Neuron (in vitro differentiated cells): ENCODE results near the gene CETP.

Experiments used
- H2AFZ ChIP-seq: one replicate; pipeline ENCODE4 v1.6.1; 2013; ENCODE audit warnings: low read depth, mild to moderate bottlenecking, inconsistent platforms, low read length, moderate library complexity
- H3K27me3 ChIP-seq: one replicate; pipeline ENCODE4 v1.6.1; 2013; ENCODE audit warnings: low read length; ENCODE audit not compliant: insufficient read depth
- H3K36me3 ChIP-seq: one replicate; pipeline ENCODE4 v1.6.1; 2013; ENCODE audit warnings: low read length; ENCODE audit not compliant: insufficient read depth
- H3K4me1 ChIP-seq: one replicate; pipeline ENCODE4 v1.6.1; 2013; ENCODE audit warnings: low read length; ENCODE audit not compliant: insufficient read depth
- H3K4me3 ChIP-seq: 2 replicates; pipeline ENCODE4 v1.5.1; 2013; ENCODE audit warnings: mild to moderate bottlenecking, low read length, moderate library complexity
- H3K9me3 ChIP-seq: one replicate; pipeline ENCODE4 v1.6.1; 2013; ENCODE audit warnings: low read length

The CETP gene, protein sequence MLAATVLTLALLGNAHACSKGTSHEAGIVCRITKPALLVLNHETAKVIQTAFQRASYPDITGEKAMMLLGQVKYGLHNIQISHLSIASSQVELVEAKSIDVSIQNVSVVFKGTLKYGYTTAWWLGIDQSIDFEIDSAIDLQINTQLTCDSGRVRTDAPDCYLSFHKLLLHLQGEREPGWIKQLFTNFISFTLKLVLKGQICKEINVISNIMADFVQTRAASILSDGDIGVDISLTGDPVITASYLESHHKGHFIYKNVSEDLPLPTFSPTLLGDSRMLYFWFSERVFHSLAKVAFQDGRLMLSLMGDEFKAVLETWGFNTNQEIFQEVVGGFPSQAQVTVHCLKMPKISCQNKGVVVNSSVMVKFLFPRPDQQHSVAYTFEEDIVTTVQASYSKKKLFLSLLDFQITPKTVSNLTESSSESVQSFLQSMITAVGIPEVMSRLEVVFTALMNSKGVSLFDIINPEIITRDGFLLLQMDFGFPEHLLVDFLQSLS

DNA sequence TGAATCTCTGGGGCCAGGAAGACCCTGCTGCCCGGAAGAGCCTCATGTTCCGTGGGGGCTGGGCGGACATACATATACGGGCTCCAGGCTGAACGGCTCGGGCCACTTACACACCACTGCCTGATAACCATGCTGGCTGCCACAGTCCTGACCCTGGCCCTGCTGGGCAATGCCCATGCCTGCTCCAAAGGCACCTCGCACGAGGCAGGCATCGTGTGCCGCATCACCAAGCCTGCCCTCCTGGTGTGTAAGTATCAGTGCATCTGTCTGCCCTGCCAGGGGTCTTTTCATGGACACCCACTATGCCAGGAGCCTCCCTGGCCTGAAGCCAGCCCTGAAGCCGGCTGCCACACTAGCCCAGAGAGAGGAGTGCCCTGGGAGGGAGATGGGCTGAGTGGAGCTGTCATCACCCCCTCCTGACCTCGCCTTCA is at the start of gene CETP:
Gene CETP (plus strand): TSS at position 100 of the 431 bp plus-strand sequence. CDS start 30 bp downstream, at position 130.
- Histone ChIP-seq H2AFZ (no peak within 1 kb of the TSS), H3K4me3 (no peak within 1 kb of the TSS), H3K27me3 (peaks cover 2% of the 10 kb centered on the region), H3K36me3 (no peaks in the 10 kb centered on the region), H3K4me1 (no peaks in the 10 kb centered on the region), H3K9me3 (no peaks in the 10 kb centered on the region)

DNA sequence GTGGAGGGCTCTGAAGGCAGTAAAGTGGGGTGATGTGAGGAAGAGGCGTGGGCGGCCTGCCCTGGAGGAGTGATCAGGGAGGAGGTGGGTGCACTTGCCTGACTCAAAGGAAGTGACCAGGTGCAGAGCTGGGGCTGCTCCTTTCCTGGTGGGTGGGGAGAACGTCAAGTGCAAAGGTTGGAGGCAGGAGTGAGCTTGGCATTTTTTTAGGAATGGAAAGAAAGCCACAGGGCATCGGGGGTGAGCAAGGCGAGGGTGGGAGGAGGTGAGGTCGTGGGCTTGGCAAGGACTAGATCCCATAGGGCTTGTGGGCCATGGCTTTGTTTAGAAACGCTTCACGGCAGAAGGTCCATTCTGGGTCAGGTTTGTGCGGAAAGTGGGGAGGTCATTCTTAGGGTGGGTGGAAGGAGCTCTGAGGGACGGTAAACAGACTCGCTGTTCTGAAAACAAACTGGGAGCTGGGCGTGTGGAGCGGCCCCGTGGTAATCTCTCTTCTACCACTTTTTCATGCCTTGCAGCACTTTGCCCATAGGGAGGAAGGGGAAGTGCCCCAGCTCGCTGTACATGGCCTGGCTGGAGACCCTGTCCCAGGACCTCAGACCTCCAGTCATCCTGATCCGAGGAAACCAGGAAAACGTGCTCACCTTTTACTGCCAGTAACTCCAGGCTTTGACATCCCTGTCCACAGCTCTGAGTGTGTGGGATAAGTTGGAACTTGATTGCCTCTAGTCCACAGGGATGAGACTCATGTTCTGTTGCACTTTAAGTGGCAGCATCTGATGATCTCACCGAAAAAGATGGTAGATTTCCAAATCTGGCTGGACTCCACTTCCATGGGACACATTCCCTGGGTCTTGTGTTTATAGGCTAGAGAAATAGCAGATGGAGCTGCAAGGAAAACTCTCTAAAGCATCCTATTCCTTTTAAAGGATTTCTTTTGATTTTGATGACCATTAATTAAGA is 48.7 kb upstream of the CETP start:
- no peaks in the 10 kb centered on the region for H3K9me3 ChIP-seq
- no peaks in the 10 kb centered on the region for H3K36me3 ChIP-seq
- no peak overlapping the region for H2AFZ ChIP-seq
- H3K4me3 ChIP-seq, result no peak overlapping the region
- no peaks in the 10 kb centered on the region for H3K27me3 ChIP-seq
- H3K4me1 ChIP-seq, result peaks cover 25% of the 10 kb centered on the region

DNA sequence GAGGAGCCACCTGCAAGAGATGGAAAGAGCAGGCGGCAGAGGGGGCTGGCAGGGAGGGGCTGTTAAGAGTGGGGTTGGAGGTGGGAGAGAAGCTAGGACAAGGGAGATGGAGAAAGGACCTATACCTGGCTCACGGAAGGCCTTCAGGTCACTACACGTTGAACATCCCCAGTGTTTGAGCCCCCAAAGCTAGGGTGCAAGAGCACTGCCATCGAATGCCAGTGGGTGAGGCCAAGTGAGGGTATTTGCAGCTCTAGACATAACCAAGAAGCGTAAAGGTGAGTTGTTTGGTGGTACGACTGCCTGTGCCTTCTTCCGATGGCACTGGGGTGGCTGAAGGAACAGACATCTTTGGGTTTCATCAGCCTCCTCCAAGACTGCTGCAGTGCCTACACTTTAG is 46.9 kb upstream of the CETP start:
- Histone ChIP-seq H3K4me1 (peaks cover 25% of the 10 kb centered on the region), H3K4me3 (no peak overlapping the region), H3K9me3 (no peaks in the 10 kb centered on the region), H2AFZ (no peak overlapping the region), H3K27me3 (peaks cover 7% of the 10 kb centered on the region), H3K36me3 (no peaks in the 10 kb centered on the region)

DNA sequence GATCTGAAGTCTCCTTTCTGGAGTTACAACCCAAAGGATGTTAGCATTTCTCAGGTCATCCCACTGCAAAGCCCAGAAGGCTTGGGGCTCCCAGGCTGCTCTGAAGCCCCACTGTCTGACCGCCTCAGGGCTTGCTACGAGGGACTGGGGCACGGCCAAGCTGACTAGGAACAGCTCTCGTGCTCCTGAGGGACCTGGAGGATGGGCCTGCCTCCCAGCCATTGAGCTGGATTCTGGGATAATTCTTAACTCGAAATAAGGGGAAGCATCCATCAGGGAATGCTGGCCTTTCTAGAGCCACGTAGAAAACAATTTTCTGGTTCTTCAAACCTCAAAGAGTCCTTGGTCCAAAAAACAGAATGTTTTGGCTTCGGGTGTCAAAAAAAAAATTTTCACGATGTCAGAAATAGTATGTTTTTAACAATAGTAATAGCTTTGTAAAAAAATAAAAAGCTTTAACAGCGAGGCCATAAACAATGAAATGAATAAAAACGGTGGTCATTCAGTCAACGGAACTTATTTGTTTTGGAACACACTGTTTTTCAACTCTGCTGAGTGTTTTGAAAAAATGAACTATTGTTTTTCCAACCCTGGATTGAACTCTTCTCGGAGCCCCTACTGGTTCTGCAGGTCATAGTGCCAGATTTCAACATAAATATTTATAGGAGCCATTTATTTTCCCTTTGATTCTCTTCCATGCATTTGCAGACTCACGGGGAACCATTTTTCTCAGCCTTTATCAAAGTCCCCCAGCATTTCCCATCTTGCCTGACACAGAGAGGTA is 46.2 kb upstream of the CETP start:
- no peak overlapping the region for H3K4me3 ChIP-seq
- H2AFZ ChIP-seq, result no peak overlapping the region
- no peaks in the 10 kb centered on the region for H3K9me3 ChIP-seq
- peaks cover 25% of the 10 kb centered on the region for H3K4me1 ChIP-seq
- no peaks in the 10 kb centered on the region for H3K36me3 ChIP-seq
- H3K27me3 ChIP-seq, result peaks cover 7% of the 10 kb centered on the region

DNA sequence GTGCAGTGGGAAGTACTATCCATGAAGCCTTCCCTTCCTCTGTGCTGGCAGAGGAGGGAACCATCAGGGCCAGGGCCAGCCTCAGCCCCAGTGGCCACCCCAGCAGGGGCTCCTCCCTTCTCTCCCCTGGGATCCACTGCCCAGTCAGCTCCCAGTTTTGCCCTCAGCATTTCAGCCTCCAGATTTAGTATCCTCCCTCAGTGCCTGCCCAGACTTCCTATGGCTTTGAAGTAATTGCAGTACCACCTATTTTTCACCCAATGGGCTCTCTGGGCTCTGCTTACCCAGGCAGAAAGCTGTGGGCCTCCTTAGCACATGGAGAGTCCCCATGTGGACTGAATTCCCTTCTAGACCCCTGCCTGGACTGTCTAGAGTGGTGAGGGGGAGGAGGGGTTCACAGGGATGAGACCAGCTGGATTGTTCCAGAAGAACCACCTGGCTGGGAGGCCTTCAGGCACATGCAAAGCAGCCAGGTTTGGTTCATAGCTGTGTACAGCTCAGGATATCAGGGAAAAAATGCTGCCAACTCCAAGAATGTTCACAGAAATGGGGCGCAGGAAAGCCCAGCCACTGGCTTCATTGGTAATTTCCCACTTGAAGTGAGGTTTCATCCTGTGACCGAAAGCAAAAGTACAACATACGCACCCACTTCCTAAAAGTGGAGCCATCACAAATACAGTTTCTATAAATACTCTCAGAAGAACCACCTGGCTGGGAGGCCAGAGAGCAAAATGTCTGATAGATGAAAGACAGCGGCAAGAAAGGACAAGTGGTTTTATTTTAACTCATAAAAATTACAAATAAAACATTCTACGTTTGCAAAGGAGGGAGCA is 45.0 kb upstream of the CETP start:
- H3K4me3 ChIP-seq, result no peak overlapping the region
- H2AFZ ChIP-seq, result no peak overlapping the region
- peaks cover 12% of the 10 kb centered on the region for H3K27me3 ChIP-seq
- H3K4me1 ChIP-seq, result peaks cover 22% of the 10 kb centered on the region
- no peaks in the 10 kb centered on the region for H3K9me3 ChIP-seq
- H3K36me3 ChIP-seq, result no peaks in the 10 kb centered on the region

DNA sequence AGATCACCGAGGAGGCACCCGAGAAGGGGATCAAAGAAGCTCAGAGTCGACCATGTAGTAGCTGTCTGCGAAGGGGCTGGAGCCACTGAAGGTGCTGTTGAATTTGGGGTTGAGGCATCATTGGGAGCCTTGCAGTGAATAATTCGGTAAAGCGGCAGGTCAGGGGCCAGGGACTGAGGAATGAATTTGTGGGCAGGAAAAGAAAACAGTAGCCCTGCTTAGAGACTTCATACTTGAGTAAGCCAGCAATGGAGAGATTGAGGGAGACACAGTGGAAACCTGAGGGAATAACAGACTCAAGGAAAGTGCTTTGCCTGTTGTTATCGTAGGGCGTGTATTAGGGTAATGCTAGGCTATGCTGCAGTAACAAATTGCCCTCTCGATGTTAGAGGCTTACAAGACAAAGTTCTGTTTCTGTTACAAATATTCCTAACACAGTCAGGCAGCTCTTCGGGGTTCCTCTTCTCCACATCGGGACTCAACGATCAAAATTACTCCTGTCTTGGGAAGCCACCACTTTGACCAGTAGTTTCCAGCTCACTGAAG is 43.2 kb upstream of the CETP start:
- Histone ChIP-seq H3K4me1 (peaks cover 12% of the 10 kb centered on the region), H3K27me3 (peaks cover 12% of the 10 kb centered on the region), H2AFZ (no peak overlapping the region), H3K36me3 (no peaks in the 10 kb centered on the region), H3K4me3 (no peak overlapping the region), H3K9me3 (no peaks in the 10 kb centered on the region)

DNA sequence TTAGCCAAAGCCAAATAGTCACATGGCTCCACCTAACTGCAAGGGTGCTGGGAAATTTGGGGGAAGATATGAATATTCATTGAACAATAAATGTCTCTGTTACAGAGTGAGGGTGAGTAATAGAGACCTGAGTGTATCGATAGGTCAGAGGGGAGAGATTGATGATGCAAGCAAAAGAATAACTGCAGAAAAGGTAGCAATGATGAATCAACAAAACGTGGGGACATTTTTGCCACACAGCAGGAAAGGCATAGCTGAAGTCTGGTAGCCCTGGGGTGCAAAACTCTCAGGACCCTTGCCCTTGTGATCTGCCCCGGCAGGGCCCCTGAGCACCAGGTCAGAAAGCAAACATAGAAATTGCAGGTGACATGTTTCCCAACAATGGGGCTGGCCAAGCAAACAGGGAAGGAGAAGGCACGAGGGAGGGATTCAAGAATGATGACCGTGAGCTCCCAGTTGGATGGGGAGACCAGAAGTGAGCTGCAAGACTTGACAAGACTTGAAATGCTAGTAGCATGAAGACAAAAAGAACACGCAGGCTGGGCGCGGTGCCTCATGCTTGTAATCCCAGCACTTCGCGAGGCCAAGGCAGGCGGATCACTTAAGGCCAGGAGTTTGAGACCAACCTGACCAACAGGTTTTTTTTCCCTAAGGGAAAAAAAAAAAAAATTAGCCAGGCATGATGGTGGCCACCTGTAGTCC is 42.5 kb upstream of the CETP start:
- H3K4me1 ChIP-seq, result peaks cover 12% of the 10 kb centered on the region
- H2AFZ ChIP-seq, result no peak overlapping the region
- H3K36me3 ChIP-seq, result no peaks in the 10 kb centered on the region
- peaks cover 12% of the 10 kb centered on the region for H3K27me3 ChIP-seq
- no peak overlapping the region for H3K4me3 ChIP-seq
- no peaks in the 10 kb centered on the region for H3K9me3 ChIP-seq

DNA sequence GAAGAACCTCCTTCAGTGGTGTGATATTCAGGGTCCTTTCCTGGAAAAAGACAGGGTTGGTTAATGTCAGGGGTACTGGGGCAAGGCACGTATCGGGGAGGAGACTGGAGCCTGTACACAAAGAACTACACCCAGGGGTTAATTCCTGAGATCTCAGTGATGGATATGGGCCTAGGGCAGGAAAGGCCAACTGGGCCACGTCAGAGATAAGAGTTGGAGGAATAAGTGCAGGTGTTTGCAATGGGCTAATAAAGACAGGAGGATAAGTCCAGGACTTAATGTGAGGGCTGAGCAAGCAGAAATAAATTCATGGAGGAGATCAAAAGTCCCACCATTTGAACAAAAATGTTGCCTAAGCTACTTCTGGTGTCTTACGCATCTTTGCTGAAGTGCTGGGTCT is 40.2 kb upstream of the CETP start:
- Histone ChIP-seq H3K27me3 (peaks cover 12% of the 10 kb centered on the region), H3K9me3 (no peaks in the 10 kb centered on the region), H3K4me3 (no peak overlapping the region), H3K36me3 (no peaks in the 10 kb centered on the region), H3K4me1 (no peaks in the 10 kb centered on the region), H2AFZ (no peak overlapping the region)

DNA sequence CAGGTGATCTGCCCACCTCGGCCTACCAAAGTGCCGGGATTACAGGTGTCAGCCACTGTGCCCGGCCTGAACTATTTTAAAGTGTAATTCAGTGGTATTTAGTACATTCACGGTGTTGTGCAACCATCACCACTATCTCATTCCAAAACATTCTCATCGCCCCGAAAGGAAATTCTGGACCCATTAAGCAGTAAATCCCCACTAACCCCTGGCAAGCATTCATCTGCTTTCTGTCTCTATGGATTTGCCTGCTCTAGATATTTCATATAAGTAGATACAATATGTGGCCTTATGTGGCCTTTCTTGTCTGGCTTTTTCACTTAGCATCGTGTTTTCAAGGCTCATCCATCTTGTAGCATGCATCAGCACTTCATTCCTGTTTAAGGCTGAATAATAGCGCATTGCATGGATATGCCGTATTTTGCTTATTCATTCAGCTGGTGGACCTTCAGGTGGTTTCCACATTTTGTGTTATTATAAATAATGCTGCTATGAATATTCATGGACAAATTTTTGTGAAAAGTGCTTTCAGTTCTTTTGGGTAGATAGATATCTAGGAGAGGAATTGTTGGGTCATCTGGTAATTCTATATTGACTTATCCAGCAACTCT is 38.2 kb upstream of the CETP start:
- no peaks in the 10 kb centered on the region for H3K4me1 ChIP-seq
- peaks cover 9% of the 10 kb centered on the region for H3K27me3 ChIP-seq
- H2AFZ ChIP-seq, result no peak overlapping the region
- H3K36me3 ChIP-seq, result no peaks in the 10 kb centered on the region
- no peaks in the 10 kb centered on the region for H3K9me3 ChIP-seq
- no peak overlapping the region for H3K4me3 ChIP-seq

DNA sequence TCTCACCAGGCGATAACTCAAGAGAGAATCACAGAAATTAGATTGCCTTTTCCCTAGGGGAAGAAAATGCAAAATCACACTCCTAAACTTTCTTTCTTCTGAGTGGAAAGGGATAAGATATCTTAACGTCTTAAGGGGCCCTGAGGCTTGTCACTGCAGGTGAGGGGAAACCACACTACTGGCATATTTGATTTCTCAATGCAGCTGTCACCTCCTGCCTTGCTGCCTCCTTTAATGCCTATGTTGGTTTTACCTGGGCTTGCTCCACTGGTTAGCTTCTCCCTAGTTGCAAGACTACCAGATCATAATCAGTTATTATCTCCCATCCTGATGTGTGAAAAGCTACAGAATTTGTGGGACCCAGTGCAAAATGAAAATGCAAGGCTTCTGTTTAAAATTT is 34.3 kb upstream of the CETP start:
- Histone ChIP-seq H3K9me3 (no peaks in the 10 kb centered on the region), H3K36me3 (no peaks in the 10 kb centered on the region), H3K27me3 (no peaks in the 10 kb centered on the region), H3K4me1 (peaks cover 5% of the 10 kb centered on the region), H2AFZ (no peak overlapping the region), H3K4me3 (no peak overlapping the region)

DNA sequence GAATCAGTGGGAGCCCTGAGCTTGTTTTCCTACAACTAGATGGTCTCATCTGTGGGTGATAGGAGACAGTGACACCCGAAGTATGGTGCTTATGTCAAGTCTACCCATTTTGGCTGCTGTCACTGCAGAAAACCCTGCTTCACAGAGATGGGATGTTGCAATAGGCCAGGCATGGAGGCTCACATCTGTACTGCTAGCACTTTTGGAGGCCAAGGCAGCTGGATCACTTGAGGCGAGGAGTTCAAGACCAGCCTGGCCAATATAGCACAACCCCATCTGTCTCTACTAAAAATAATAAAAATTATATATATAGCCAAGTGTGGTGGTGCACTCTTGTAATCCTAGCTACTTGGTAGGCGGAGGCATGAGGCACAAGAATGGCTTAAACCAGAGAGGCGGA is 32.1 kb upstream of the CETP start:
- H3K4me1 ChIP-seq, result peaks cover 20% of the 10 kb centered on the region
- no peak overlapping the region for H3K4me3 ChIP-seq
- no peaks in the 10 kb centered on the region for H3K9me3 ChIP-seq
- no peaks in the 10 kb centered on the region for H3K36me3 ChIP-seq
- no peaks in the 10 kb centered on the region for H3K27me3 ChIP-seq
- H2AFZ ChIP-seq, result no peak overlapping the region
